ENCODE measurements around the gene SRPK2.
"Not testable (repeated sequence)": the region's sequence is repeated elsewhere in the genome, so short reads cannot be mapped to it uniquely, and the experiment has no call there.

The SRPK2 gene

DNA sequence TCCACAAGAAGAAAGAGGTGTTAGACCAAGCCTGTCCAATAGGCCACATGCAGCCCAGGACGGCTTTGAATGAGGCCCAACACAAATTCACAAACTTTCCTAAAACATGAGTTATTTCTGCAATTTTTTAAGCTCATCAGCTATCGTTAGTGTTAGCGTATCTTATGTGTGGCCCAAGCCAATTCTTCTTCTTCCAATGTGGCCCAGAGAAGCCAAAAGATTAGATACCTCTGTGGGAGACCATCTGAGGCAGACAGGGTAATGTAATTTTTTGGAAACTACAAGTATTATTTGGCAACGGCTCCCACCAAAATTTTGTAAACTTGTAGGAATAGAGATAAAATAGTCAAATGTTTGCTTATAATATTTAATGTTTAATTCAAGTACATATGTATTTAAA lies 153.8 kb downstream of the SRPK2 start:
- Histone ChIP-seq H3K36me3 (ENCODE audit: control insufficient read depth in 2 of 2, insufficient read depth in 2 of 2, low read length in 2 of 2) (no peaks in the 10 kb centered on the region), H3K27me3 (ENCODE audit: control insufficient read depth in 1 of 2, insufficient read depth in 2 of 2, low read length in 2 of 2) (no peaks in the 10 kb centered on the region), H3K9ac (ENCODE audit: low read length in 2 of 2) (no peak overlapping the region), H3K4me3 (ENCODE audit: low read length in 2 of 2) (no peak overlapping the region), H3K27ac (ENCODE audit: low read length) (no peak overlapping the region), H3K4me1 (ENCODE audit: control insufficient read depth, insufficient read depth, low read length) (no peaks in the 10 kb centered on the region), H3K9me3 (ENCODE audit: control insufficient read depth in 2 of 2, low read length in 2 of 2) (no peaks in the 10 kb centered on the region)

GRCh38 chr7:105232829-105233291 lies 155.9 kb downstream of the SRPK2 start:
- H3K4me1 ChIP-seq (ENCODE audit: control insufficient read depth, insufficient read depth, low read length); H3K4me3 ChIP-seq (ENCODE audit: low read length in 2 of 2); H3K9ac ChIP-seq (ENCODE audit: low read length in 2 of 2); H3K36me3 ChIP-seq (ENCODE audit: control insufficient read depth in 2 of 2, insufficient read depth in 2 of 2, low read length in 2 of 2); H3K9me3 ChIP-seq (ENCODE audit: control insufficient read depth in 2 of 2, low read length in 2 of 2); H3K27me3 ChIP-seq (ENCODE audit: control insufficient read depth in 1 of 2, insufficient read depth in 2 of 2, low read length in 2 of 2); H3K27ac ChIP-seq (ENCODE audit: low read length): not testable (repeated sequence)

DNA sequence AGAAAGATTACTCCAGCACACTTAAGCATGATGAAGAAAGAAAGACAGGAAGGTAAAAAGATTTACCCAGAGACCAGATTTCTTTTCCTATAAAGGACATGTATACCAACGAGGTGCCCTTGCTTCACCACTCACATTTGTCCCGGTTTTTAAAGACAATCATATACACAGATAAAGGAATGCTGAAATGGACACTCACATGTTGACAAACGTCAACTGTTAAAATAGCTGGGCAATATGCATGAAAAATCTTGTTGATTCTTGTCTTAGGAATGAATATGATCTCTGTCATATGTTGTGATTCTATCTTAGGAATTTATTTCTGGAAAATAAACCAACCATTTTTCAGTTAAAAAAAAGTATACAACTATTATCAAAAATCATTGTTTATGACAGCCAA lies 158.2 kb downstream of the SRPK2 start:
- Histone ChIP-seq H3K9ac (ENCODE audit: low read length in 2 of 2) (no peak overlapping the region), H3K36me3 (ENCODE audit: control insufficient read depth in 2 of 2, insufficient read depth in 2 of 2, low read length in 2 of 2) (no peaks in the 10 kb centered on the region), H3K27ac (ENCODE audit: low read length) (no peak overlapping the region), H3K4me1 (ENCODE audit: control insufficient read depth, insufficient read depth, low read length) (no peaks in the 10 kb centered on the region), H3K27me3 (ENCODE audit: control insufficient read depth in 1 of 2, insufficient read depth in 2 of 2, low read length in 2 of 2) (no peaks in the 10 kb centered on the region), H3K9me3 (ENCODE audit: control insufficient read depth in 2 of 2, low read length in 2 of 2) (no peaks in the 10 kb centered on the region), H3K4me3 (ENCODE audit: low read length in 2 of 2) (no peak overlapping the region)

GRCh38 chr7:105229641-105230040 lies 159.1 kb downstream of the SRPK2 start:
- Histone ChIP-seq H3K9ac (ENCODE audit: low read length in 2 of 2) (no peak overlapping the region), H3K9me3 (ENCODE audit: control insufficient read depth in 2 of 2, low read length in 2 of 2) (no peaks in the 10 kb centered on the region), H3K27ac (ENCODE audit: low read length) (no peak overlapping the region), H3K27me3 (ENCODE audit: control insufficient read depth in 1 of 2, insufficient read depth in 2 of 2, low read length in 2 of 2) (no peaks in the 10 kb centered on the region), H3K36me3 (ENCODE audit: control insufficient read depth in 2 of 2, insufficient read depth in 2 of 2, low read length in 2 of 2) (no peaks in the 10 kb centered on the region), H3K4me1 (ENCODE audit: control insufficient read depth, insufficient read depth, low read length) (peaks cover 4% of the 10 kb centered on the region), H3K4me3 (ENCODE audit: low read length in 2 of 2) (no peak overlapping the region)

DNA sequence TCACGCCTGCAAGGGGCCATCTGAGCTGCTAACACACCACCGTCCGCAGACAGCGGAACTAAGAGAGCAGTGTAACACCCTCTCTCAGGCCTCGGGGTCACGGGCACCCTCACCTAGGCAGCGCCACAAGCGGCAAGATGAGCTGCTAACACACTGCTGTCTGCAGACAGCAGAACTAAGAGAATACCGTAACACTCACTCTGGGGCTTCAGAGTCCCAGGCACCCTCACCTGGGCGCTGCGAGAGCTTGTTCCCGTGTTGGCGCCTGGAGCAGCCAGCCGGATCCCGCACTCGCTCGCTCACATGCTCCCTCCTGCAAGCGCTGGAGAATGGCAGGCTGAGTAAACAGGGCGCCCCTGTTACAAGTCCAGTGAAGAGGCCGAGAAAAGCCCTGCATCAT lies 160.2 kb downstream of the SRPK2 start:
- no peak overlapping the region for H3K9ac ChIP-seq (ENCODE audit: low read length in 2 of 2)
- H3K9me3 ChIP-seq (ENCODE audit: control insufficient read depth in 2 of 2, low read length in 2 of 2), result no peaks in the 10 kb centered on the region
- no peak overlapping the region for H3K4me3 ChIP-seq (ENCODE audit: low read length in 2 of 2)
- H3K27ac ChIP-seq (ENCODE audit: low read length), result no peak overlapping the region
- peaks cover 4% of the 10 kb centered on the region for H3K4me1 ChIP-seq (ENCODE audit: control insufficient read depth, insufficient read depth, low read length)
- no peaks in the 10 kb centered on the region for H3K27me3 ChIP-seq (ENCODE audit: control insufficient read depth in 1 of 2, insufficient read depth in 2 of 2, low read length in 2 of 2)
- no peaks in the 10 kb centered on the region for H3K36me3 ChIP-seq (ENCODE audit: control insufficient read depth in 2 of 2, insufficient read depth in 2 of 2, low read length in 2 of 2)

- Histone ChIP-seq H3K36me3 (ENCODE audit: control insufficient read depth in 2 of 2, insufficient read depth in 2 of 2, low read length in 2 of 2) (no peaks in the 10 kb centered on the region), H3K27ac (ENCODE audit: low read length) (no peak overlapping the region), H3K27me3 (ENCODE audit: control insufficient read depth in 1 of 2, insufficient read depth in 2 of 2, low read length in 2 of 2) (no peaks in the 10 kb centered on the region), H3K4me1 (ENCODE audit: control insufficient read depth, insufficient read depth, low read length) (peaks cover 4% of the 10 kb centered on the region), H3K9ac (ENCODE audit: low read length in 2 of 2) (no peak overlapping the region), H3K4me3 (ENCODE audit: low read length in 2 of 2) (no peak overlapping the region), H3K9me3 (ENCODE audit: control insufficient read depth in 2 of 2, low read length in 2 of 2) (no peaks in the 10 kb centered on the region)
Measured at GRCh38 chr7:105227391-105227790, 161.3 kb downstream of the SRPK2 start.

DNA sequence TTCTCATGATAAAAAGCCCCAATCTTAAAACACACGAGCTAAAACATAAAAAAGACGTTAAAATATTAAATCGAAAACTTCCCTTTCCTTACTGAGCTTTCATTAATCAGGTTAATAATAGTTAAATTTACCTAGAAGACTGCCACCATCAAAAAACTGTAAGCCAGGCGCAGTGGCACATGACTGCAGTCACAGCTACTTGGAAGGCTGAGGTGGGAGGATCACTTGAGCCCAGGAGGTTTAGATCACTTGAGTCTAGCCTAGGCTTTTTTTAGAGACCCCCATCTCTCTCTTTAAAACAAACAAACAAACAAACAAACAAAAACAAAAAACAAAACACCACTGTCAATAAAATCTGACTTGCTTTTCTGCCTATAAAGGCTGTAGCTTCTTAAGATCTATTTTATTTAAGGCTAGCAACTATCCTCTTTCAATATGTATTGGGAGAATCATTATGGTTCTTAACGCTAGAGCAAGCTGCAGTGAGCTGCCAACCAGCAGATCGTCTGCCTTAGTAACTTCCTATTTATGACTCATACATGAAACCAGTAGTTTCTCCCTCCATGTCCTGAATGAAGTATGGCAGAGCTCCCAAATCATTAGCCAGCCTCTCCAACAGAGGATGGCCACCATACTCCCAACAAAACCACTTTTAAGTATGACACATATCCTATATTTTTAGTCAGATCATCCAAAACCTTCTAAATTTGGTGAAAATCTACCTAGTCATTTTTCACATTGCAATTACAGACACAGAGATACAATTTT lies 163.7 kb downstream of the SRPK2 start:
- Histone ChIP-seq H3K27me3 (ENCODE audit: control insufficient read depth in 1 of 2, insufficient read depth in 2 of 2, low read length in 2 of 2) (no peaks in the 10 kb centered on the region), H3K4me3 (ENCODE audit: low read length in 2 of 2) (no peak overlapping the region), H3K9ac (ENCODE audit: low read length in 2 of 2) (no peak overlapping the region), H3K9me3 (ENCODE audit: control insufficient read depth in 2 of 2, low read length in 2 of 2) (no peaks in the 10 kb centered on the region), H3K4me1 (ENCODE audit: control insufficient read depth, insufficient read depth, low read length) (peaks cover 4% of the 10 kb centered on the region), H3K36me3 (ENCODE audit: control insufficient read depth in 2 of 2, insufficient read depth in 2 of 2, low read length in 2 of 2) (no peaks in the 10 kb centered on the region), H3K27ac (ENCODE audit: low read length) (no peak overlapping the region)

GRCh38 chr7:105222953-105223352 lies 165.8 kb downstream of the SRPK2 start:
- Histone ChIP-seq H3K9ac (ENCODE audit: low read length in 2 of 2) (no peak overlapping the region), H3K9me3 (ENCODE audit: control insufficient read depth in 2 of 2, low read length in 2 of 2) (no peaks in the 10 kb centered on the region), H3K27ac (ENCODE audit: low read length) (no peak overlapping the region), H3K4me3 (ENCODE audit: low read length in 2 of 2) (no peak overlapping the region), H3K27me3 (ENCODE audit: control insufficient read depth in 1 of 2, insufficient read depth in 2 of 2, low read length in 2 of 2) (no peaks in the 10 kb centered on the region), H3K4me1 (ENCODE audit: control insufficient read depth, insufficient read depth, low read length) (peaks cover 4% of the 10 kb centered on the region), H3K36me3 (ENCODE audit: control insufficient read depth in 2 of 2, insufficient read depth in 2 of 2, low read length in 2 of 2) (no peaks in the 10 kb centered on the region)

GRCh38 chr7:105219771-105220160 lies 169.0 kb downstream of the SRPK2 start:
- Histone ChIP-seq H3K36me3 (ENCODE audit: control insufficient read depth in 2 of 2, insufficient read depth in 2 of 2, low read length in 2 of 2) (no peaks in the 10 kb centered on the region), H3K4me1 (ENCODE audit: control insufficient read depth, insufficient read depth, low read length) (no peaks in the 10 kb centered on the region), H3K9me3 (ENCODE audit: control insufficient read depth in 2 of 2, low read length in 2 of 2) (no peaks in the 10 kb centered on the region), H3K27me3 (ENCODE audit: control insufficient read depth in 1 of 2, insufficient read depth in 2 of 2, low read length in 2 of 2) (no peaks in the 10 kb centered on the region), H3K4me3 (ENCODE audit: low read length in 2 of 2) (no peak overlapping the region), H3K9ac (ENCODE audit: low read length in 2 of 2) (no peak overlapping the region), H3K27ac (ENCODE audit: low read length) (no peak overlapping the region)

- no peaks in the 10 kb centered on the region for H3K9me3 ChIP-seq (ENCODE audit: control insufficient read depth in 2 of 2, low read length in 2 of 2)
- H3K9ac ChIP-seq (ENCODE audit: low read length in 2 of 2), result no peak overlapping the region
- H3K27ac ChIP-seq (ENCODE audit: low read length), result no peak overlapping the region
- H3K4me3 ChIP-seq (ENCODE audit: low read length in 2 of 2), result no peak overlapping the region
- no peaks in the 10 kb centered on the region for H3K27me3 ChIP-seq (ENCODE audit: control insufficient read depth in 1 of 2, insufficient read depth in 2 of 2, low read length in 2 of 2)
- H3K36me3 ChIP-seq (ENCODE audit: control insufficient read depth in 2 of 2, insufficient read depth in 2 of 2, low read length in 2 of 2), result no peaks in the 10 kb centered on the region
- no peaks in the 10 kb centered on the region for H3K4me1 ChIP-seq (ENCODE audit: control insufficient read depth, insufficient read depth, low read length)
Measured at GRCh38 chr7:105218939-105219770, 169.6 kb downstream of the SRPK2 start.

GRCh38 chr7:105218215-105218614 lies 170.5 kb downstream of the SRPK2 start:
- Histone ChIP-seq H3K9me3 (ENCODE audit: control insufficient read depth in 2 of 2, low read length in 2 of 2) (no peaks in the 10 kb centered on the region), H3K36me3 (ENCODE audit: control insufficient read depth in 2 of 2, insufficient read depth in 2 of 2, low read length in 2 of 2) (no peaks in the 10 kb centered on the region), H3K4me3 (ENCODE audit: low read length in 2 of 2) (no peak overlapping the region), H3K27me3 (ENCODE audit: control insufficient read depth in 1 of 2, insufficient read depth in 2 of 2, low read length in 2 of 2) (no peaks in the 10 kb centered on the region), H3K9ac (ENCODE audit: low read length in 2 of 2) (no peak overlapping the region), H3K27ac (ENCODE audit: low read length) (no peak overlapping the region), H3K4me1 (ENCODE audit: control insufficient read depth, insufficient read depth, low read length) (no peaks in the 10 kb centered on the region)
